GM06990 (cell line): Measurements from ENCODE around the gene ABCA7.

ENCODE experiments used
- DNase-seq: peaks from one replicate; pipeline ENCODE4 v3.0.0-alpha.2; 2011; ENCODE audit not compliant: insufficient read length; ENCODE audit errors: extremely low read depth
- H3K27me3 ChIP-seq: replicated peaks from 2 replicates; pipeline ENCODE4 v1.6.0; 2011; ENCODE audit warnings: low read length; ENCODE audit not compliant: control insufficient read depth, insufficient read depth
- H3K36me3 ChIP-seq: 2 replicates; pipeline ENCODE4 v1.5.1; 2011; ENCODE audit warnings: low read length; ENCODE audit not compliant: control insufficient read depth, insufficient read depth
- H3K4me3 ChIP-seq: replicated peaks from 2 replicates; pipeline ENCODE4 v1.5.1; 2011; ENCODE audit warnings: low read depth, mild to moderate bottlenecking, control low read depth, low read length
- CTCF ChIP-seq: IDR thresholded peaks from 2 replicates; pipeline ENCODE4 v1.5.1; 2011; ENCODE audit warnings: low read length, control low read depth, mild to moderate bottlenecking, inconsistent platforms; ENCODE audit not compliant: insufficient read depth, poor library complexity, severe bottlenecking

ABCA7 gene

GRCh38 chr19:1049800-1050199, 9.9 kb downstream of the ABCA7 start:
- TF ChIP-seq CTCF = no peak
- H3K36me3 ChIP-seq = peaks cover 10% of the 10 kb centered on the region
- no peak overlapping the region for H3K4me3 ChIP-seq
- DNase-seq = no peak
- no peaks in the 10 kb centered on the region for H3K27me3 ChIP-seq

GRCh38 chr19:1050989-1051788, 11.3 kb downstream of the ABCA7 start:
- Histone ChIP-seq H3K36me3 (peaks cover 9% of the 10 kb centered on the region), H3K27me3 (no peaks in the 10 kb centered on the region), H3K4me3 (no peak overlapping the region)
- no peak for DNase-seq
- TF ChIP-seq CTCF = no peak

- DNase-seq = no peak
- Histone ChIP-seq H3K27me3 (no peaks in the 10 kb centered on the region), H3K36me3 (peaks cover 10% of the 10 kb centered on the region), H3K4me3 (no peak overlapping the region)
- no peak for TF ChIP-seq CTCF
These were observed 11.9 kb downstream of the ABCA7 start for GRCh38 chr19:1051791-1052190.

GRCh38 chr19:1052349-1052975, 12.6 kb downstream of the ABCA7 start:
- peaks cover 10% of the 10 kb centered on the region for H3K36me3 ChIP-seq
- DNase-seq = no peak
- H3K4me3 ChIP-seq = no peak overlapping the region
- no peaks in the 10 kb centered on the region for H3K27me3 ChIP-seq
- TF ChIP-seq CTCF = no peak

- Histone ChIP-seq H3K27me3 (no peaks in the 10 kb centered on the region), H3K36me3 (peaks cover 10% of the 10 kb centered on the region), H3K4me3 (no peak overlapping the region)
- DNase-seq = no peak
- no peak for TF ChIP-seq CTCF
These were observed 13.5 kb downstream of the ABCA7 start for GRCh38 chr19:1053176-1054101.
